GM10248 (cell line): ENCODE measurements around the gene ACP6.
"Not testable (repeated sequence)": the region's sequence is repeated elsewhere in the genome, so short reads cannot be mapped to it uniquely, and the experiment has no call there.

Experiments used
- CTCF ChIA-PET: fragments of 300-600 bp; sonication (Branson Sonifier 250); formaldehyde crosslinking; extraction: SDS; loops from one replicate; lab custom pipeline; 2021; ENCODE audit warnings: antibody characterized with exemption; lab: Yijun Ruan, JAX
- POLR2A ChIA-PET: fragments of 350-650 bp; sonication (Branson Sonifier 250); formaldehyde crosslinking; extraction: SDS; loops from one replicate; lab custom pipeline; 2020; ENCODE audit warnings: antibody characterized with exemption; lab: Yijun Ruan, JAX
- DNase-seq: peaks from one replicate; pipeline ENCODE4 v3.0.0; 2012; ENCODE audit errors: extremely low spot score
- TF ChIP-seq, protein P1 (sequence below): IDR thresholded peaks from 2 replicates; pipeline ENCODE4 v1.5.1; 2012; ENCODE audit warnings: mild to moderate bottlenecking, low read depth; ENCODE audit errors: extremely low read depth, missing control alignments, control extremely low read depth

ACP6 gene

DNA sequence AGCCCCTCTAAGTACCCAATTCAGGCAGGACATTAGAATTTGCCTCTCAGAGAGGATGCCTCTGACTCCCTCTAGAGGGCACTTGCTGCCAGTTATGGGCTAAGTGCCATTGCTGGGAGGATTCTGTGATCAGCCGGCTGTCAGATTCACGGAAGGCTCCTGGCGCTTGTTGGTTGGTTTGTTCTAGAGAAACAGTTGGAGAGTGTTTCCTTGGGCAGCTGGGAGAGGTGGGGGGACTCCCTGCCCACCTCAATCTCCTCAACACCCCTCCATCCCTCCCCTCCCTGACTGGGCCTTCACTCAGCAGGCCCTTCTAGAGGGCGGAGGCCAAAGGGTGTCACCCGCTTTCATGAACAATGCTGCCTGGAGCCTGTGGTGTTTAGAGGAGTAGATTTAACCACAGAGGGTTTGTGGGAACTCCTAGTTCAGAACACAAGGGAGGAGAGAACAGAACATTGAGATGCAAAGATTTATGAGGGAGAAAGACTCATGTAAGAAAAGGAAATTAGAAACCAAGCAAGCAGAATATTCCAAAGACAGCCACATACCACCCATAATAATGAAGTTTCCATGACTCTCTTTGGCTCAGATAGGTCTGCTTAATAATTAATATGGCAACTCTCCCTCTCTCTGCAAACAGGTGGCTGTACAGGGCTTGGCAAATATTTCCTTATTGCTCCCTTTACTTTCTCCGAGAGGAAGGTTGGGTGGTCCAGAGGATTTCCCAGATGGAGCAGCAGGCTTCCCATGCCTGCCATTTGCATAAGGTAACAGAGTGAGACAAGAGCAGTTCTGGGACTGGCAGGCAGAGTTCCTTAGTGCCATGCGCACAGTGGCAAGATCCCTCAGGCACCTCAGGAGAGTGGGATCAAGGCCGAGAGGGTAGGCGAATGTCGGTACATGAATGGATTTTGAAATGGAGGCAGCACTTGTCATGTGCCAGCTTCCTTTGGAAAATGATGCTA, 30.0 kb upstream of the ACP6 start:
- TF ChIP-seq, protein P1, sequence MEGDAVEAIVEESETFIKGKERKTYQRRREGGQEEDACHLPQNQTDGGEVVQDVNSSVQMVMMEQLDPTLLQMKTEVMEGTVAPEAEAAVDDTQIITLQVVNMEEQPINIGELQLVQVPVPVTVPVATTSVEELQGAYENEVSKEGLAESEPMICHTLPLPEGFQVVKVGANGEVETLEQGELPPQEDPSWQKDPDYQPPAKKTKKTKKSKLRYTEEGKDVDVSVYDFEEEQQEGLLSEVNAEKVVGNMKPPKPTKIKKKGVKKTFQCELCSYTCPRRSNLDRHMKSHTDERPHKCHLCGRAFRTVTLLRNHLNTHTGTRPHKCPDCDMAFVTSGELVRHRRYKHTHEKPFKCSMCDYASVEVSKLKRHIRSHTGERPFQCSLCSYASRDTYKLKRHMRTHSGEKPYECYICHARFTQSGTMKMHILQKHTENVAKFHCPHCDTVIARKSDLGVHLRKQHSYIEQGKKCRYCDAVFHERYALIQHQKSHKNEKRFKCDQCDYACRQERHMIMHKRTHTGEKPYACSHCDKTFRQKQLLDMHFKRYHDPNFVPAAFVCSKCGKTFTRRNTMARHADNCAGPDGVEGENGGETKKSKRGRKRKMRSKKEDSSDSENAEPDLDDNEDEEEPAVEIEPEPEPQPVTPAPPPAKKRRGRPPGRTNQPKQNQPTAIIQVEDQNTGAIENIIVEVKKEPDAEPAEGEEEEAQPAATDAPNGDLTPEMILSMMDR: peak; percentile 85
- DNase-seq: peak; percentile 59
- ChIA-PET CTCF (interaction anchor here (0.9 to 1.2 kb wide), 2 partner anchors 15 to 27 kb away, joined by 3 to 6 read pairs; no protein-coding TSS in a partner anchor), POLR2A (no interaction called here)

DNA sequence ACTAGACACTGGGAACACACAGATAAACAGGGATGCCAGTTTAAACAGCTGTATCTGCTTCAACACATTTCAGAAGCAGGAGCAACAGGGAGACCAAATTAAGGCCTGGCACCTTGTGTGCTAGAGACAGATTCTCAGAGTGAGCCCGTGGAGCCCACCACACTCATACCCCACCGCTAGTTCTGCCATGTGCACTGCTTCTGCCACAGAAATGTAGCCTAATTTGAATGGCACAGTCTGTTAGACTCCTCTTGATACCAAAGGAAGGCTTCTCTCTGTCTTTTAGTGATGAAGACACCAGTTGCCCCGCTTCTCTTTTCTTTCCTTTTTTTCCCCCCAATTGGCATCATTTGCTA, 29.3 kb upstream of the ACP6 start:
- ChIA-PET POLR2A (no interaction called here), CTCF (interaction anchor here (0.9 to 1.2 kb wide), 2 partner anchors 16 to 26 kb away, joined by 3 to 6 read pairs; no protein-coding TSS in a partner anchor)
- TF ChIP-seq, protein P1: no peak
- no peak for DNase-seq

DNA sequence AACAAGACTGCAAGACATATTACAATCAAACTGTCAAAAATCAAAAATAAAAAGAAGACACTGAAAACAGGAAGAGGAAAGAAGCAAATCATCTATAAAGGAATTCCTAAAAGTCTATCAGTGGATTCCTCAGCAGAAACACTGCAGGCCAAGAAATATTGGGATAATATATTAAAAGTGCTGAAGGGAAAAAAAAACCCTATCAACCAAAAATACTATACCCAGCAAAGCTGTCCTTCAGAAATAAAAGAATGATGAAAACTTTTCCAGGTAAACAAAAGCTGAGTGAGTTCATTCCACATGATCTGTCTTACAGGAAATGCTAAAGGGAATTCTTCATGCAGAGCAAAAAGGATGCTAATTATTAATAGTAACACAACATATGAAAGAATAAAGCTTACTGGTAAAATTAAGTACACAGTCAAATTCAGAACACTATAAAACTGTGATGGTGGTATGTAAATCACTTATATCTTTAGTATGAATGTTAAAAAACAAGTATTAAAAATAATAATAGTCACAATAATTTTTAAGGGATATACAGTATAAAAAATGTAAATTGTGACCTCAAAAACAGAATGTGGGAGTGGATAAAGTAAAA, 12.9 kb upstream of the ACP6 start:
- ChIA-PET CTCF (interaction anchor here (1.2 to 1.7 kb wide), 2 partner anchors 42 to 210 kb away, joined by 3 read pairs; no protein-coding TSS in a partner anchor), POLR2A (no interaction called here)
- no peak for DNase-seq
- TF ChIP-seq, protein P1: no peak

DNA sequence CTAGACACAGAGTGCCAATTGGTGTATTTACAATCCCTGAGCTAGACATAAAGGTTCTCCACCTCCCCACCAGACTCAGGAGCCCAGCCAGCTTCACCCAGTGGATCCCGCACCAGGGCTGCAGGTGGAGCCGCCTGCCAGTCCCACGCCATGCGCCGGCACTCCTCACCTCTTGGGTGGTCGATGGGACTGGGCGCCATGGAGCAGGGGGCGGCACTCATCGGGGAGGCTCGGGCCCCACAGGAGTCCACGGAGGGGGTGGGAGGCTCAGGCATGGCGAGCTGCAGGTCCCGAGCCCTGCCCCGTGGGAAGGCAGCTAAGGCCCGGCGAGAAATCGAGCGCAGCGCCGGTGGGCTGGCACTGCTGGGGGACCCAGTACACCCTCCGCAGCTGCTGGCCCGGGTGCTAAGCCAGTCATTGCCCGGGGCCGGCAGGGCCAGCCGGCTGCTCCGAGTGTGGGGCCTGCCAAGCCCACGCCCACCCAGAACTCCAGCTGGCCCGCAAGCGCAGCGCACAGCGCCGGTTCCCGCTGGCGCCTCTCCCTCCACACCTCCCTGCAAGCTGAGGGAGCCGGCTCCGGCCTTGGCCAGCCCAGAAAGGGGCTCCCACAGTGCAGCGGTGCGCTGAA, 10.4 kb upstream of the ACP6 start:
- POLR2A ChIA-PET: not testable (repeated sequence)

DNA sequence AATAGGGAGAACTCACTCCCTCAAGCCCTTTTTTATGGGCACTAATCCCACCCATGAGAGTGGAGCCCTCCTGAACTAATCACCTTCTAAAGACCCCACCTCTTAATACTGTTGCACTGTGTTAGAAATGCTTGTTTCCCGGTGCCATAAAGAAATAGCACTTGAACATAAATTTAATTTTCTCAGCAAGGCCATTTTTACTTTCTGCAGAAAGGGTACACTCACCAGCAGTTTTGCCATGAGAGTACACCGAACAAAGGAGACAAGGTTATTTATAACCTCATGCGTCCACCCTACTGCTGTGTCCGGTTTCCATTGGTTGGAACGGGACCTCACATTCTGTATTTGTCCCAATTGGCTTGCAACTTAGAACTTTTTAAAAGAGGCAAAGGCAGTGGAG, 7.4 kb upstream of the ACP6 start:
- POLR2A ChIA-PET, CTCF ChIA-PET: not testable (repeated sequence)

More for the DNA sequence above, 10.4 kb upstream of the ACP6 start:
- DNase-seq: not testable (repeated sequence)
- CTCF ChIA-PET: interaction anchor here (1.1 kb wide), 1 partner anchor 21 kb away, joined by 3 read pairs; no protein-coding TSS in a partner anchor

DNA sequence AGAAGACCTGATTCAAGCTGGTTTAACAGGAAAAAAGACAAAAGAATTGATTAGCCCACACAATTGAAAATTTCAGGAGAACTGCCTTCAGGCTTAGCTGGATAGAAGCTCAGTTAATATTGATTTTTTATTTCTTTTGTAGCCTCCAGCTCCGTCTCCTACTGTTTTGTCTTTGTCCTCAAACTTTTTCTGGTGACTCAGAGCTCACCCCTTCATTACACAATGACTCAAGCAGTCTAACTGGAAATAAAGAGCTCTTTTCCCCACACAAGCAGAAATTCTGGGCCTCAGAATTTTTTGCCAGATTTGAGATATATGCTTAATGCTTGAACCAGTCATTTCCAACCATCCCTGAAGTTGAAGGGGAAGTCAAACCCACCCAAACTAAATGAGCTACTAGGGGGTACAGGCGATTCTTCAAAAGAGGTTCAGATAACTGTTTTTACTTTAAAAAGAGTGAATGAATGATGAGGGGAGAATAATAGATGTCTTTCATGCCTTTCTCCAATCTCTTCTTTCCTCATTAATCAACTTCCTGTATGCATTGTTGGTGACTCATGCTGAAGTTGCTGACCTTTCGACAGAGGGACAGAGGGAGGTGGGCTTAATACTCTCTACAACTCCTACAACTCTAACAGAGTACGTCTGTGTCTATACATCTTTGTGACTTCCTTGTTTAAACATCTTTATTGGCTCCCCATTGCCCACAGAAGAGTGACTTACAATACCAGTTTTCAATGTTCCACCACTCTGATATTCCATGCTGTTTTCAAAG, 6.2 kb upstream of the ACP6 start:
- CTCF ChIA-PET: interaction anchor here (1.1 to 1.6 kb wide), 2 partner anchors 14 to 28 kb away, joined by 3 to 4 read pairs; no protein-coding TSS in a partner anchor
- POLR2A ChIA-PET: no interaction called here
- DNase-seq: no peak
- TF ChIP-seq, protein P1: no peak

More for the DNA sequence above, 7.4 kb upstream of the ACP6 start:
- not testable (repeated sequence) for DNase-seq

DNA sequence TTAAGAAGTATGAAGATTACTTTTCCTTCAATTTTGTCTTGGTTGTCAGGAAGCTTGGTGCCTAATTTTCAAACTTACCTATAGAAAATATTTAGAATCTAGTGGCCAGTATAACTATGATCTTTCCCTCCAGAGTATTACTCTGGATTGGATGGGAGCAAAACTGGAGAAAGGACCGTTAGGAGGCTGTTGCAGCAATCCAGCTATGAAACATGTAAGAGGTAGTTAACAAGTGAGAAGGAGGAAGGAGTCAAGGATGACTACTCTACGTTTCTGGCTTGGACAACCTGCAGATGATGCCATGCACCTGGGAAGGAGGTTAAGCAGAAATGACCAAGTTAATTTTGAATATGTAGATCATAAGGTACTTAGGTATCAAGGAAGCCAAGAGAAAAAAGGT, 3.5 kb upstream of the ACP6 start:
- POLR2A ChIA-PET: no interaction called here
- CTCF ChIA-PET: interaction anchor here (1.5 kb wide), 1 partner anchor 26 kb away, joined by 3 read pairs; no protein-coding TSS in a partner anchor

More for the DNA sequence above, 3.5 kb upstream of the ACP6 start:
- DNase-seq: no peak
- TF ChIP-seq, protein P1: no peak
